ENCODE data around the gene KCTD21.

GRCh38 chr11:78218707-78219492 is 30.5 kb upstream of the KCTD21 start:
- TF ChIP-seq ZNF274 (IDR thresholded peaks at IDR 0.05; ENCODE audit: low read depth, low read length): no peak
- no peak for TF ChIP-seq YY1 (IDR thresholded peaks at IDR 0.05; ENCODE audit: insufficient read depth, insufficient read length)
- TF ChIP-seq SUZ12 (IDR thresholded peaks at IDR 0.05; ENCODE audit: extremely low read depth, insufficient read depth, insufficient read length): no peak
